H1 (cell line): ENCODE measurements around the gene GPX7. TPM values are rescaled to one million over a fixed set of nuclear protein-coding genes. Genes with fewer than 3 reads are reported as not detected.

Experiments
- CTCF ChIA-PET: fragments of 300-600 bp; sonication (Branson Sonifier 250); formaldehyde crosslinking; loops from one replicate; lab custom pipeline; 2021; ENCODE audit not compliant: partially characterized antibody; lab: Charles Lee
- POLR2A ChIA-PET: fragments of 300-600 bp; sonication (Branson Sonifier 250); formaldehyde crosslinking; loops from one replicate; lab custom pipeline; 2021; ENCODE audit warnings: inconsistent platforms; ENCODE audit not compliant: partially characterized antibody; lab: Charles Lee
- DNase-seq, 2 experiments: peaks; one replicate each; pipeline versions ENCODE4 v3.0.0 to v3.0.0-alpha.2; 2010 to 2022; ENCODE audit warnings: low spot score in 2 of 2, low read depth in 1 of 2, mixed read lengths in 1 of 2
- FAIRE-seq: peaks from 2 replicates; lab custom pipeline; 2011; peaks lifted over from hg19 to GRCh38; lab: Jason Lieb, UNC
- H2AFZ ChIP-seq: 2 replicates; pipeline ENCODE4 v1.8.1; 2012; ENCODE audit warnings: low read length, inconsistent platforms
- H2AK5ac ChIP-seq: 2 replicates; pipeline ENCODE4 v1.6.1; 2013; ENCODE audit warnings: low read depth, low read length
- H2BK120ac ChIP-seq: replicated peaks from 2 replicates; pipeline ENCODE3; 2013; ENCODE audit warnings: low read depth, low read length, inconsistent platforms
- H2BK12ac ChIP-seq: 2 replicates; pipeline ENCODE4 v1.6.1; 2013; ENCODE audit warnings: low read depth, low read length
- H2BK15ac ChIP-seq: 2 replicates; pipeline ENCODE4 v1.6.1; 2013; ENCODE audit warnings: low read length
- H2BK20ac ChIP-seq: 2 replicates; pipeline ENCODE4 v1.6.1; 2013; ENCODE audit warnings: low read length
- H2BK5ac ChIP-seq: 2 replicates; pipeline ENCODE4 v1.6.1; 2013; ENCODE audit warnings: low read depth, low read length
- H3K14ac ChIP-seq: 2 replicates; pipeline ENCODE4 v1.6.1; 2013; ENCODE audit warnings: inconsistent platforms; ENCODE audit not compliant: insufficient read length
- H3K18ac ChIP-seq: 2 replicates; pipeline ENCODE4 v1.6.1; 2013; ENCODE audit warnings: low read length; ENCODE audit errors: extremely low read depth
- H3K23ac ChIP-seq: 2 replicates; pipeline ENCODE4 v1.6.1; 2013; ENCODE audit warnings: inconsistent platforms; ENCODE audit not compliant: insufficient read length
- H3K23me2 ChIP-seq: 2 replicates; pipeline ENCODE4 v1.6.1; 2013; ENCODE audit warnings: low read depth, low read length
- H3K27ac ChIP-seq: 2 replicates; pipeline ENCODE4 v1.6.1; 2011; ENCODE audit warnings: low read depth, low read length, inconsistent platforms
- H3K27me3 ChIP-seq, 4 experiments: replicated peaks in 1 of 4; 1 replicate in 1 of 4; 2 replicates in 3 of 4; pipeline versions ENCODE4 v1.6.1 to v1.8.1; 2011 to 2013; ENCODE audit warnings: low read length in 3 of 4, mild to moderate bottlenecking in 3 of 4, inconsistent platforms in 2 of 4, mixed read lengths in 2 of 4, moderate library complexity in 1 of 4; ENCODE audit not compliant: control insufficient read depth in 3 of 4, insufficient read depth in 3 of 4; ENCODE audit errors: extremely low read depth in 1 of 4
- H3K36me3 ChIP-seq, 4 experiments: 2 replicates each; pipeline versions ENCODE4 v1.6.1 to v1.8.1; 2011 to 2013; ENCODE audit warnings: mild to moderate bottlenecking in 4 of 4, low read length in 3 of 4, moderate library complexity in 2 of 4, control low read depth in 1 of 4, inconsistent platforms in 1 of 4; ENCODE audit not compliant: insufficient read depth in 4 of 4, control insufficient read depth in 2 of 4
- H3K4ac ChIP-seq: replicated peaks from 2 replicates; pipeline ENCODE3; 2013; ENCODE audit warnings: low read length, low read depth, mixed read lengths, inconsistent platforms; ENCODE audit not compliant: insufficient read length
- H3K4me1 ChIP-seq, 4 experiments: replicated peaks in 1 of 4; 1 replicate in 1 of 4; 2 replicates in 3 of 4; pipeline versions ENCODE4 v1.6.1 to v1.8.1; 2011 to 2013; ENCODE audit warnings: low read length in 3 of 4, inconsistent platforms in 2 of 4, mixed read lengths in 1 of 4; ENCODE audit not compliant: insufficient read depth in 4 of 4, control insufficient read depth in 3 of 4
- H3K4me2 ChIP-seq, 2 experiments: 2 replicates each; pipeline versions ENCODE4 v1.6.1 to v1.8.1; 2011 to 2013; ENCODE audit warnings: low read depth in 2 of 2, low read length in 2 of 2, control low read depth in 1 of 2, inconsistent platforms in 1 of 2, mild to moderate bottlenecking in 1 of 2; ENCODE audit not compliant: insufficient read depth in 1 of 2
- H3K4me3 ChIP-seq, 4 experiments: fragments of 200-600, 300-600 bp in 1 of 4; sonication (generic), shearing (Covaris generic), sonication (Bioruptor Twin) in 1 of 4; 2 replicates each; pipeline versions ENCODE4 v1.5.1 to v1.8.1; 2011 to 2016; ENCODE audit warnings: low read length in 4 of 4, low read depth in 3 of 4, control low read depth in 2 of 4, inconsistent platforms in 2 of 4, mild to moderate bottlenecking in 2 of 4, mixed read lengths in 1 of 4, moderate library complexity in 1 of 4; ENCODE audit not compliant: insufficient read depth in 2 of 4; ENCODE audit errors: extremely low read depth in 1 of 4
- H3K56ac ChIP-seq: replicated peaks from 2 replicates; pipeline ENCODE3; 2013; ENCODE audit warnings: low read depth, mild to moderate bottlenecking, mixed read lengths, low read length, inconsistent platforms; ENCODE audit not compliant: insufficient read length
- H3K79me1 ChIP-seq: 2 replicates; pipeline ENCODE4 v1.6.1; 2013; ENCODE audit warnings: low read depth, low read length, control low read depth
- H3K79me2 ChIP-seq, 2 experiments: 2 replicates each; pipeline versions ENCODE4 v1.6.1 to v1.8.1; 2012 to 2013; ENCODE audit warnings: low read length in 2 of 2, mild to moderate bottlenecking in 2 of 2, inconsistent platforms in 1 of 2; ENCODE audit not compliant: insufficient read depth in 2 of 2, control insufficient read depth in 1 of 2
- H3K9ac ChIP-seq, 4 experiments: replicated peaks in 1 of 4; 1 replicate in 1 of 4; 2 replicates in 3 of 4; pipeline versions ENCODE4 v1.6.1 to v1.8.1; 2011 to 2013; ENCODE audit warnings: low read depth in 3 of 4, low read length in 3 of 4, control low read depth in 2 of 4, mild to moderate bottlenecking in 2 of 4, moderate library complexity in 2 of 4, inconsistent platforms in 1 of 4; ENCODE audit errors: extremely low read depth in 1 of 4
- H3K9me3 ChIP-seq, 2 experiments: 2 replicates each; pipeline versions ENCODE4 v1.6.1 to v1.8.1; 2012 to 2013; ENCODE audit warnings: mild to moderate bottlenecking in 2 of 2, moderate library complexity in 2 of 2, control low read depth in 1 of 2, inconsistent platforms in 1 of 2, low read depth in 1 of 2, low read length in 1 of 2, mixed read lengths in 1 of 2; ENCODE audit not compliant: insufficient read depth in 2 of 2
- H4K20me1 ChIP-seq, 2 experiments: replicated peaks in 1 of 2; 2 replicates each; pipeline versions ENCODE3 to v1.8.1; 2011 to 2013; ENCODE audit warnings: inconsistent platforms in 2 of 2, low read length in 2 of 2, mild to moderate bottlenecking in 1 of 2; ENCODE audit not compliant: insufficient read depth in 2 of 2, control insufficient read depth in 1 of 2
- H4K5ac ChIP-seq: 2 replicates; pipeline ENCODE4 v1.6.1; 2013; ENCODE audit warnings: low read length, low read depth, mixed read lengths, inconsistent platforms; ENCODE audit not compliant: insufficient read length
- H4K8ac ChIP-seq: 2 replicates; pipeline ENCODE4 v1.8.0; 2013; ENCODE audit warnings: mild to moderate bottlenecking, moderate library complexity, low read length, inconsistent platforms; ENCODE audit not compliant: insufficient read depth; ENCODE audit errors: extremely low read depth
- H4K91ac ChIP-seq: replicated peaks from 2 replicates; pipeline ENCODE3; 2013; ENCODE audit warnings: low read length, mixed read lengths, inconsistent platforms; ENCODE audit not compliant: insufficient read length
- ATF3 ChIP-seq: IDR thresholded peaks from 2 replicates; pipeline ENCODE4 v1.6.1; 2011; ENCODE audit warnings: low read depth, mild to moderate bottlenecking, low read length; ENCODE audit not compliant: insufficient read depth
- BCL11A ChIP-seq, 2 experiments: IDR thresholded peaks; one replicate each; pipeline ENCODE4 v1.6.1; 2011; ENCODE audit warnings: low read depth in 2 of 2, low read length in 2 of 2, mild to moderate bottlenecking in 2 of 2
- EZH2 ChIP-seq: fragments of 200-600 bp; sonication (generic); IDR thresholded peaks from 2 replicates; pipeline ENCODE4 v1.7.1; 2012; ENCODE audit warnings: low read depth, mild to moderate bottlenecking, moderate library complexity, low read length, inconsistent platforms; ENCODE audit not compliant: severe bottlenecking
- TAF1 ChIP-seq: IDR thresholded peaks from 2 replicates; pipeline ENCODE4 v1.6.1; 2011; ENCODE audit warnings: mild to moderate bottlenecking, low read depth, low read length
- WGBS, 2 experiments: shearing (Covaris generic) in 1 of 2; methylation state at CpG; one replicate each; pipeline versions ENCODE4 v1.1.6 to v1.1.7; 2013 to 2015; ENCODE audit warnings: low lambda C conversion rate in 2 of 2, mixed read lengths in 2 of 2, inconsistent platforms in 1 of 2, low coverage in 1 of 2, missing lambda C conversion rate in 1 of 2; ENCODE audit not compliant: insufficient replicate concordance in 2 of 2, insufficient coverage in 1 of 2, insufficient read length in 1 of 2; ENCODE audit errors: extremely low coverage in 1 of 2, missing lambda C conversion rate in 1 of 2; 5-methylcytosine and 5-hydroxymethylcytosine counted together
- polyA plus RNA-seq, 7 experiments: library from polyadenylated mRNA; depleted of rRNA in 3 of 7; stranded (reverse) in 5 of 7; unstranded in 2 of 7; fragments of >200 nt in 5 of 7; fragments of 200-250 nt in 2 of 7; gene quantifications; 1 replicate in 5 of 7; 2 replicates in 1 of 7; 4 replicates in 1 of 7; pipeline versions ENCODE4 v1.2.1 to v1.2.3, GENCODE V29; 2011 to 2013; ENCODE audit warnings: missing spikeins in 2 of 7, mixed read lengths in 2 of 7
- total RNA-seq: library from RNA; stranded (reverse); fragmentation: NEBNext Ultra II Directional; extraction: Animal tissue kit (Norgen Biotek cat#: 25700); gene quantifications from 2 replicates; pipeline ENCODE4 v1.2.1, GENCODE V29; 2021

Gene GPX7
- total and polyA plus RNA-seq, 2 of the 8 experiments (the other 6 are each of a cell fraction or from before 2014, with no cell fraction given): 13.0 to 37.5 TPM

DNA sequence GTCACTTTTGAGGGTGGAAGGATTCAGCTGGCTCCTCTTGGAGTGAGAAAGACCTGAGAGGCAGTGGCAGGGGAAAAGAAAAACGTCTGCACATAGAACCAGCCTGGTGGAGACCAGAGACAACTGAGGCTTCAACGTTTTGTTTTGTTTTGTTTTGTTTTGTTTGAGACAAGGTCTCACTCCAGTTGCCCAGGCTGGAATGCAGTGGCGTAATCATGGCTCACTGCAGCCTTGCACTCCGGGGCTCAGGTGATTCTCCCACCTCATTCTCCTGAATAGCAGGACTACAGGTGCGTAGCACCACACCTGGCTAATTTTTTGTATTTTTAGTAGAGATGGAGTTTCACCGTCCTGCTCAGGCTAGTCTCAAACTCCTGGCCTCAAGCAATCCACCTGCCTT lies 43.1 kb downstream of the GPX7 start:
- Histone ChIP-seq H3K14ac (no peak overlapping the region), H4K20me1 (no peaks in the 10 kb centered on the region), H2AFZ (peak overlapping the region; percentile 21; the same call in 1 of the 2 replicates), H3K36me3 (no peaks in the 10 kb centered on the region), H3K23ac (no peak overlapping the region), H3K79me1 (no peaks in the 10 kb centered on the region), H3K27ac (no peak overlapping the region)
- no peak for TF ChIP-seq ATF3
- TF ChIP-seq TAF1: no peak
- TF ChIP-seq BCL11A (IDR thresholded peaks at IDR 0.05; ENCODE audit: low read depth in 2 of 2, low read length in 2 of 2): no peak
- no peak for TF ChIP-seq EZH2
- TF ChIP-seq, all 59 proteins: peak for 0
- Histone ChIP-seq H2AK5ac (no peak overlapping the region), H4K91ac (no peak overlapping the region), H2BK12ac (no peak overlapping the region), H2BK15ac (no peak overlapping the region), H4K5ac (no peak overlapping the region), H3K4ac (no peak overlapping the region), H3K9me3 (no peaks in the 10 kb centered on the region), H3K9ac (no peak overlapping the region), H4K8ac (no peak overlapping the region), H3K23me2 (no peaks in the 10 kb centered on the region), H2BK5ac (no peak overlapping the region), H2BK120ac (no peak overlapping the region), H3K4me2 (no peak overlapping the region), H3K4me1 (no peaks in the 10 kb centered on the region), H3K18ac (no peak overlapping the region), H2BK20ac (no peak overlapping the region), H3K4me3 (no peak overlapping the region), H3K27me3 (no peaks in the 10 kb centered on the region), H3K56ac (no peak overlapping the region), H3K79me2 (no peaks in the 10 kb centered on the region)
- FAIRE-seq: no peak
- no peak for DNase-seq
- ChIA-PET CTCF (no interaction called here), POLR2A (no interaction called here)
- 83% methylated on average over 6 of the region's 6 CpGs; no CpG with 5 or more reads in 1 of the 2 experiments for WGBS, 2 experiments
